Mesenchymal stem cell (in vitro differentiated cells and primary cell): ENCODE measurements around the gene HPGDS.
"Not testable (repeated sequence)": the region's sequence is repeated elsewhere in the genome, so short reads cannot be mapped to it uniquely, and the experiment has no call there.

ENCODE experiments used
- DNase-seq: peaks from one replicate; pipeline ENCODE4 v3.0.0-alpha.2; 2013
- H2AFZ ChIP-seq: one replicate; pipeline ENCODE4 v1.6.1; 2013; ENCODE audit warnings: low read depth, mild to moderate bottlenecking, control low read depth, inconsistent platforms, low read length, moderate library complexity
- H2AK5ac ChIP-seq: 2 replicates; pipeline ENCODE4 v1.6.1; 2013; ENCODE audit warnings: low read length, moderate library complexity, mild to moderate bottlenecking, inconsistent platforms; ENCODE audit not compliant: severe bottlenecking
- H2BK120ac ChIP-seq: one replicate; pipeline ENCODE4 v1.6.1; 2013; ENCODE audit warnings: low read depth, mild to moderate bottlenecking, inconsistent platforms, low read length, moderate library complexity
- H2BK12ac ChIP-seq, 2 experiments: one replicate each; pipeline ENCODE4 v1.6.1; 2013; ENCODE audit warnings: inconsistent platforms in 2 of 2, low read length in 2 of 2, mild to moderate bottlenecking in 2 of 2, moderate library complexity in 2 of 2, control low read depth in 1 of 2
- H2BK15ac ChIP-seq: one replicate; pipeline ENCODE4 v1.6.1; 2013; ENCODE audit warnings: mild to moderate bottlenecking, low read depth, inconsistent platforms; ENCODE audit not compliant: poor library complexity, severe bottlenecking
- H2BK5ac ChIP-seq: 2 replicates; pipeline ENCODE4 v1.6.1; 2013; ENCODE audit warnings: low read depth, mild to moderate bottlenecking, low read length, control low read depth, inconsistent platforms; ENCODE audit not compliant: poor library complexity, severe bottlenecking
- H3K14ac ChIP-seq, 2 experiments: one replicate each; pipeline ENCODE4 v1.6.1; 2013; ENCODE audit warnings: inconsistent platforms in 2 of 2, low read length in 2 of 2, control low read depth in 1 of 2, mild to moderate bottlenecking in 1 of 2, moderate library complexity in 1 of 2
- H3K18ac ChIP-seq, 2 experiments: one replicate each; pipeline ENCODE4 v1.6.1; 2013; ENCODE audit warnings: inconsistent platforms in 2 of 2, low read length in 2 of 2, control low read depth in 1 of 2, low read depth in 1 of 2, mild to moderate bottlenecking in 1 of 2
- H3K23ac ChIP-seq, 2 experiments: one replicate each; pipeline ENCODE4 v1.6.1; 2013; ENCODE audit warnings: inconsistent platforms in 2 of 2, low read length in 2 of 2, mild to moderate bottlenecking in 2 of 2, moderate library complexity in 2 of 2, control low read depth in 1 of 2
- H3K27ac ChIP-seq: 2 replicates; pipeline ENCODE4 v1.5.1; 2013; ENCODE audit warnings: mild to moderate bottlenecking, moderate library complexity, low read length, control low read depth, inconsistent platforms; ENCODE audit not compliant: poor library complexity, severe bottlenecking
- H3K27me3 ChIP-seq, 2 experiments: 2 replicates each; pipeline versions ENCODE4 v1.6.1 to v1.7.0; 2013; ENCODE audit warnings: low read length in 2 of 2, mild to moderate bottlenecking in 2 of 2, moderate library complexity in 2 of 2, control low read depth in 1 of 2, inconsistent platforms in 1 of 2; ENCODE audit not compliant: control insufficient read depth in 1 of 2, insufficient read depth in 1 of 2
- H3K36me3 ChIP-seq, 2 experiments: 2 replicates each; pipeline versions ENCODE4 v1.6.1 to v1.7.0; 2013; ENCODE audit warnings: low read length in 2 of 2, control low read depth in 1 of 2, inconsistent platforms in 1 of 2, low read depth in 1 of 2, mild to moderate bottlenecking in 1 of 2; ENCODE audit not compliant: insufficient read depth in 2 of 2, control insufficient read depth in 1 of 2
- H3K4ac ChIP-seq, 2 experiments: one replicate each; pipeline ENCODE4 v1.6.1; 2013; ENCODE audit warnings: inconsistent platforms in 2 of 2, low read length in 2 of 2, mild to moderate bottlenecking in 2 of 2, moderate library complexity in 2 of 2, control low read depth in 1 of 2, low read depth in 1 of 2
- H3K4me1 ChIP-seq: 2 replicates; pipeline ENCODE4 v1.6.1; 2013; ENCODE audit warnings: low read depth, low read length, control low read depth; ENCODE audit not compliant: control insufficient read depth, insufficient read depth
- H3K4me2 ChIP-seq: 2 replicates; pipeline ENCODE4 v1.6.1; 2013; ENCODE audit warnings: low read length, mild to moderate bottlenecking, inconsistent platforms; ENCODE audit not compliant: poor library complexity, severe bottlenecking
- H3K4me3 ChIP-seq, 2 experiments: 2 replicates each; pipeline versions ENCODE4 v1.5.1 to v1.7.0; 2013; ENCODE audit warnings: low read length in 2 of 2, mild to moderate bottlenecking in 2 of 2, control low read depth in 1 of 2, low read depth in 1 of 2; ENCODE audit not compliant: insufficient read depth in 1 of 2
- H3K79me1 ChIP-seq: replicated peaks from 2 replicates; pipeline ENCODE4 v1.6.1; 2013; ENCODE audit warnings: mild to moderate bottlenecking, control low read depth, low read length, inconsistent platforms; ENCODE audit not compliant: poor library complexity, severe bottlenecking
- H3K9ac ChIP-seq: 2 replicates; pipeline ENCODE4 v1.7.0; 2013; ENCODE audit warnings: mild to moderate bottlenecking, low read length, moderate library complexity
- H3K9me3 ChIP-seq: 2 replicates; pipeline ENCODE4 v1.7.0; 2013; ENCODE audit warnings: mild to moderate bottlenecking, low read length; ENCODE audit not compliant: control insufficient read depth
- H4K8ac ChIP-seq: one replicate; pipeline ENCODE4 v1.6.1; 2013; ENCODE audit warnings: inconsistent platforms, mild to moderate bottlenecking, low read length, moderate library complexity
- H4K91ac ChIP-seq: one replicate; pipeline ENCODE4 v1.6.1; 2013; ENCODE audit warnings: mild to moderate bottlenecking, low read length, inconsistent platforms
- WGBS: methylation state at CpG from one replicate; pipeline ENCODE4 v1.1.7; 2013; ENCODE audit warnings: mixed read lengths; 5-methylcytosine and 5-hydroxymethylcytosine counted together

The HPGDS gene

GRCh38 chr4:94385452-94385851 lies 42.8 kb upstream of the HPGDS start:
- not testable (repeated sequence) for H3K9ac ChIP-seq, H3K23ac ChIP-seq, H3K27ac ChIP-seq, H3K18ac ChIP-seq, H3K14ac ChIP-seq, H3K4me1 ChIP-seq, H3K4ac ChIP-seq, H3K4me2 ChIP-seq, DNase-seq, H2BK120ac ChIP-seq, H2BK5ac ChIP-seq, H4K91ac ChIP-seq, H2BK15ac ChIP-seq, H2AFZ ChIP-seq, H3K79me1 ChIP-seq, H4K8ac ChIP-seq, H2BK12ac ChIP-seq, H3K4me3 ChIP-seq, H3K9me3 ChIP-seq, H3K36me3 ChIP-seq, H3K27me3 ChIP-seq, H2AK5ac ChIP-seq
- WGBS: 85% methylated on average over 3 of the region's 3 CpGs

- not testable (repeated sequence) for H3K79me1 ChIP-seq, DNase-seq, H2BK120ac ChIP-seq, H3K18ac ChIP-seq, H3K9ac ChIP-seq, H2AFZ ChIP-seq, H2BK12ac ChIP-seq, H3K4me1 ChIP-seq, H3K9me3 ChIP-seq, H4K8ac ChIP-seq, H2BK5ac ChIP-seq, H3K27ac ChIP-seq, H3K27me3 ChIP-seq, H2BK15ac ChIP-seq, H3K14ac ChIP-seq, H3K36me3 ChIP-seq, H2AK5ac ChIP-seq, H3K23ac ChIP-seq, H4K91ac ChIP-seq, H3K4me2 ChIP-seq, H3K4me3 ChIP-seq, H3K4ac ChIP-seq
- WGBS: 68% methylated on average over 4 of the region's 5 CpGs
Observed at GRCh38 chr4:94382891-94383290, 40.3 kb upstream of the HPGDS start.

GRCh38 chr4:94378047-94378446 lies 35.4 kb upstream of the HPGDS start:
- no peaks in the 10 kb centered on the region for H3K27me3 ChIP-seq
- no peak overlapping the region for H2BK12ac ChIP-seq
- no peaks in the 10 kb centered on the region for H3K4me1 ChIP-seq
- H2BK15ac ChIP-seq: no peak overlapping the region
- H4K91ac ChIP-seq: no peak overlapping the region
- H3K4me2 ChIP-seq: no peak overlapping the region
- H3K14ac ChIP-seq: no peak overlapping the region
- H3K36me3 ChIP-seq: no peaks in the 10 kb centered on the region
- no peak overlapping the region for H2AFZ ChIP-seq
- no peak overlapping the region for H2BK120ac ChIP-seq
- no peak overlapping the region for H3K4me3 ChIP-seq
- H3K9me3 ChIP-seq: no peaks in the 10 kb centered on the region
- no peak overlapping the region for H3K9ac ChIP-seq
- H3K23ac ChIP-seq: no peak overlapping the region
- no peak overlapping the region for H3K18ac ChIP-seq
- no peak overlapping the region for H3K4ac ChIP-seq
- no peak overlapping the region for H4K8ac ChIP-seq
- H3K79me1 ChIP-seq: no peaks in the 10 kb centered on the region
- 29% methylated on average over 1 of the region's 3 CpGs for WGBS
- H3K27ac ChIP-seq: no peak overlapping the region
- H2AK5ac ChIP-seq: no peak overlapping the region
- no peak overlapping the region for H2BK5ac ChIP-seq
- DNase-seq: no peak

GRCh38 chr4:94377294-94377693 lies 34.7 kb upstream of the HPGDS start:
- H2AK5ac ChIP-seq: no peak overlapping the region
- H3K4me3 ChIP-seq: no peak overlapping the region
- H2BK120ac ChIP-seq: no peak overlapping the region
- no peak overlapping the region for H2BK12ac ChIP-seq
- H4K8ac ChIP-seq: no peak overlapping the region
- H3K14ac ChIP-seq: no peak overlapping the region
- WGBS: 100% methylated on average over 2 of the region's 2 CpGs
- H2BK15ac ChIP-seq: no peak overlapping the region
- no peaks in the 10 kb centered on the region for H3K27me3 ChIP-seq
- H3K36me3 ChIP-seq: no peaks in the 10 kb centered on the region
- H3K79me1 ChIP-seq: no peaks in the 10 kb centered on the region
- no peaks in the 10 kb centered on the region for H3K9me3 ChIP-seq
- no peak overlapping the region for H3K4ac ChIP-seq
- DNase-seq: no peak
- no peak overlapping the region for H3K9ac ChIP-seq
- H3K4me1 ChIP-seq: no peaks in the 10 kb centered on the region
- H3K23ac ChIP-seq: no peak overlapping the region
- H3K27ac ChIP-seq: no peak overlapping the region
- H3K18ac ChIP-seq: no peak overlapping the region
- no peak overlapping the region for H2AFZ ChIP-seq
- H3K4me2 ChIP-seq: no peak overlapping the region
- H4K91ac ChIP-seq: no peak overlapping the region
- H2BK5ac ChIP-seq: no peak overlapping the region
